Measurements from ENCODE around the gene DCTN5. TPM values are rescaled to one million over a fixed set of nuclear protein-coding genes. Genes with fewer than 3 reads are reported as not detected.

DCTN5 gene
- total and polyA plus RNA-seq, 2 of the 13 experiments (the other 11 are each of a cell fraction or from before 2014, with no cell fraction given) = 105 to 207 TPM

- TF ChIP-seq, protein P1, sequence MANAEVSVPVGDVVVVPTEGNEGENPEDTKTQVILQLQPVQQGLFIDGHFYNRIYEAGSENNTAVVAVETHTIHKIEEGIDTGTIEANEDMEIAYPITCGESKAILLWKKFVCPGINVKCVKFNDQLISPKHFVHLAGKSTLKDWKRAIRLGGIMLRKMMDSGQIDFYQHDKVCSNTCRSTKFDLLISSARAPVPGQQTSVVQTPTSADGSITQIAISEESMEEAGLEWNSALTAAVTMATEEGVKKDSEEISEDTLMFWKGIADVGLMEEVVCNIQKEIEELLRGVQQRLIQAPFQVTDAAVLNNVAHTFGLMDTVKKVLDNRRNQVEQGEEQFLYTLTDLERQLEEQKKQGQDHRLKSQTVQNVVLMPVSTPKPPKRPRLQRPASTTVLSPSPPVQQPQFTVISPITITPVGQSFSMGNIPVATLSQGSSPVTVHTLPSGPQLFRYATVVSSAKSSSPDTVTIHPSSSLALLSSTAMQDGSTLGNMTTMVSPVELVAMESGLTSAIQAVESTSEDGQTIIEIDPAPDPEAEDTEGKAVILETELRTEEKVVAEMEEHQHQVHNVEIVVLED (CRISPR knock-in tag; IDR thresholded peaks at IDR 0.05; ENCODE audit: borderline replicate concordance) = no peak
- TF ChIP-seq, protein P2, sequence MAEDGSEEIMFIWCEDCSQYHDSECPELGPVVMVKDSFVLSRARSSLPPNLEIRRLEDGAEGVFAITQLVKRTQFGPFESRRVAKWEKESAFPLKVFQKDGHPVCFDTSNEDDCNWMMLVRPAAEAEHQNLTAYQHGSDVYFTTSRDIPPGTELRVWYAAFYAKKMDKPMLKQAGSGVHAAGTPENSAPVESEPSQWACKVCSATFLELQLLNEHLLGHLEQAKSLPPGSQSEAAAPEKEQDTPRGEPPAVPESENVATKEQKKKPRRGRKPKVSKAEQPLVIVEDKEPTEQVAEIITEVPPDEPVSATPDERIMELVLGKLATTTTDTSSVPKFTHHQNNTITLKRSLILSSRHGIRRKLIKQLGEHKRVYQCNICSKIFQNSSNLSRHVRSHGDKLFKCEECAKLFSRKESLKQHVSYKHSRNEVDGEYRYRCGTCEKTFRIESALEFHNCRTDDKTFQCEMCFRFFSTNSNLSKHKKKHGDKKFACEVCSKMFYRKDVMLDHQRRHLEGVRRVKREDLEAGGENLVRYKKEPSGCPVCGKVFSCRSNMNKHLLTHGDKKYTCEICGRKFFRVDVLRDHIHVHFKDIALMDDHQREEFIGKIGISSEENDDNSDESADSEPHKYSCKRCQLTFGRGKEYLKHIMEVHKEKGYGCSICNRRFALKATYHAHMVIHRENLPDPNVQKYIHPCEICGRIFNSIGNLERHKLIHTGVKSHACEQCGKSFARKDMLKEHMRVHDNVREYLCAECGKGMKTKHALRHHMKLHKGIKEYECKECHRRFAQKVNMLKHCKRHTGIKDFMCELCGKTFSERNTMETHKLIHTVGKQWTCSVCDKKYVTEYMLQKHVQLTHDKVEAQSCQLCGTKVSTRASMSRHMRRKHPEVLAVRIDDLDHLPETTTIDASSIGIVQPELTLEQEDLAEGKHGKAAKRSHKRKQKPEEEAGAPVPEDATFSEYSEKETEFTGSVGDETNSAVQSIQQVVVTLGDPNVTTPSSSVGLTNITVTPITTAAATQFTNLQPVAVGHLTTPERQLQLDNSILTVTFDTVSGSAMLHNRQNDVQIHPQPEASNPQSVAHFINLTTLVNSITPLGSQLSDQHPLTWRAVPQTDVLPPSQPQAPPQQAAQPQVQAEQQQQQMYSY (CRISPR knock-in tag; IDR thresholded peaks at IDR 0.05) = no peak
- TF ChIP-seq SCMH1 (CRISPR knock-in tag; IDR thresholded peaks at IDR 0.05; ENCODE audit: borderline replicate concordance) (no peak), ZFP62 (CRISPR knock-in tag; IDR thresholded peaks at IDR 0.05) (no peak), THAP11 (CRISPR knock-in tag; IDR thresholded peaks at IDR 0.05) (no peak), STAT5B (CRISPR knock-in tag; IDR thresholded peaks at IDR 0.05) (no peak), ZNF878 (CRISPR knock-in tag; IDR thresholded peaks at IDR 0.05) (0 out of 2 replicates have a peak, but pooled peaks have one; percentile 8), ZNF12 (CRISPR knock-in tag; IDR thresholded peaks at IDR 0.05) (no peak), ATF6 (CRISPR knock-in tag; conservative IDR thresholded peaks at IDR 0.05) (no peak), ZNF101 (CRISPR knock-in tag; IDR thresholded peaks at IDR 0.05; ENCODE audit: borderline replicate concordance, low read depth) (no peak), ASH2L (IDR thresholded peaks at IDR 0.05; ENCODE audit: insufficient read length, low read depth, low read length) (no peak), ZNF136 (CRISPR knock-in tag; IDR thresholded peaks at IDR 0.05; ENCODE audit: low read depth) (no peak), ZNF574 (CRISPR knock-in tag; IDR thresholded peaks at IDR 0.05) (no peak), ZNF431 (CRISPR knock-in tag; IDR thresholded peaks at IDR 0.05; ENCODE audit: borderline replicate concordance, low read depth) (no peak), ZKSCAN1 (IDR thresholded peaks at IDR 0.05; ENCODE audit: low read length) (no peak), PHF8 (CRISPR knock-in tag; IDR thresholded peaks at IDR 0.05) (no peak), RXRA (CRISPR knock-in tag; IDR thresholded peaks at IDR 0.05) (no peak)
- TF ChIP-seq, protein P3, sequence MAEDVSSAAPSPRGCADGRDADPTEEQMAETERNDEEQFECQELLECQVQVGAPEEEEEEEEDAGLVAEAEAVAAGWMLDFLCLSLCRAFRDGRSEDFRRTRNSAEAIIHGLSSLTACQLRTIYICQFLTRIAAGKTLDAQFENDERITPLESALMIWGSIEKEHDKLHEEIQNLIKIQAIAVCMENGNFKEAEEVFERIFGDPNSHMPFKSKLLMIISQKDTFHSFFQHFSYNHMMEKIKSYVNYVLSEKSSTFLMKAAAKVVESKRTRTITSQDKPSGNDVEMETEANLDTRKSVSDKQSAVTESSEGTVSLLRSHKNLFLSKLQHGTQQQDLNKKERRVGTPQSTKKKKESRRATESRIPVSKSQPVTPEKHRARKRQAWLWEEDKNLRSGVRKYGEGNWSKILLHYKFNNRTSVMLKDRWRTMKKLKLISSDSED (CRISPR knock-in tag; IDR thresholded peaks at IDR 0.05) = no peak
Observed at GRCh38 chr16:23595246-23595950, 45.9 kb upstream of the DCTN5 start (continued).
